H1 (cell line): Measurements from ENCODE around the gene CEACAM1. TPM values are rescaled to one million over a fixed set of nuclear protein-coding genes. Genes with fewer than 3 reads are reported as not detected.

Experiments used
- CTCF ChIA-PET: fragments of 300-600 bp; sonication (Branson Sonifier 250); formaldehyde crosslinking; loops from one replicate; lab custom pipeline; 2021; ENCODE audit not compliant: partially characterized antibody; lab: Charles Lee
- POLR2A ChIA-PET: fragments of 300-600 bp; sonication (Branson Sonifier 250); formaldehyde crosslinking; loops from one replicate; lab custom pipeline; 2021; ENCODE audit warnings: inconsistent platforms; ENCODE audit not compliant: partially characterized antibody; lab: Charles Lee
- DNase-seq, 2 experiments: peaks; one replicate each; pipeline versions ENCODE4 v3.0.0 to v3.0.0-alpha.2; 2010 to 2022; ENCODE audit warnings: low spot score in 2 of 2, low read depth in 1 of 2, mixed read lengths in 1 of 2
- FAIRE-seq: peaks from 2 replicates; lab custom pipeline; 2011; peaks lifted over from hg19 to GRCh38; lab: Jason Lieb, UNC
- H2AFZ ChIP-seq: 2 replicates; pipeline ENCODE4 v1.8.1; 2012; ENCODE audit warnings: low read length, inconsistent platforms
- H2AK5ac ChIP-seq: 2 replicates; pipeline ENCODE4 v1.6.1; 2013; ENCODE audit warnings: low read depth, low read length
- H2BK120ac ChIP-seq: replicated peaks from 2 replicates; pipeline ENCODE3; 2013; ENCODE audit warnings: low read depth, low read length, inconsistent platforms
- H2BK12ac ChIP-seq: 2 replicates; pipeline ENCODE4 v1.6.1; 2013; ENCODE audit warnings: low read depth, low read length
- H2BK15ac ChIP-seq: 2 replicates; pipeline ENCODE4 v1.6.1; 2013; ENCODE audit warnings: low read length
- H2BK20ac ChIP-seq: 2 replicates; pipeline ENCODE4 v1.6.1; 2013; ENCODE audit warnings: low read length
- H2BK5ac ChIP-seq: 2 replicates; pipeline ENCODE4 v1.6.1; 2013; ENCODE audit warnings: low read depth, low read length
- H3K14ac ChIP-seq: 2 replicates; pipeline ENCODE4 v1.6.1; 2013; ENCODE audit warnings: inconsistent platforms; ENCODE audit not compliant: insufficient read length
- H3K18ac ChIP-seq: 2 replicates; pipeline ENCODE4 v1.6.1; 2013; ENCODE audit warnings: low read length; ENCODE audit errors: extremely low read depth
- H3K23ac ChIP-seq: 2 replicates; pipeline ENCODE4 v1.6.1; 2013; ENCODE audit warnings: inconsistent platforms; ENCODE audit not compliant: insufficient read length
- H3K23me2 ChIP-seq: 2 replicates; pipeline ENCODE4 v1.6.1; 2013; ENCODE audit warnings: low read depth, low read length
- H3K27ac ChIP-seq: 2 replicates; pipeline ENCODE4 v1.6.1; 2011; ENCODE audit warnings: low read depth, low read length, inconsistent platforms
- H3K27me3 ChIP-seq, 4 experiments: replicated peaks in 1 of 4; 1 replicate in 1 of 4; 2 replicates in 3 of 4; pipeline versions ENCODE4 v1.6.1 to v1.8.1; 2011 to 2013; ENCODE audit warnings: low read length in 3 of 4, mild to moderate bottlenecking in 3 of 4, inconsistent platforms in 2 of 4, mixed read lengths in 2 of 4, moderate library complexity in 1 of 4; ENCODE audit not compliant: control insufficient read depth in 3 of 4, insufficient read depth in 3 of 4; ENCODE audit errors: extremely low read depth in 1 of 4
- H3K36me3 ChIP-seq, 4 experiments: 2 replicates each; pipeline versions ENCODE4 v1.6.1 to v1.8.1; 2011 to 2013; ENCODE audit warnings: mild to moderate bottlenecking in 4 of 4, low read length in 3 of 4, moderate library complexity in 2 of 4, control low read depth in 1 of 4, inconsistent platforms in 1 of 4; ENCODE audit not compliant: insufficient read depth in 4 of 4, control insufficient read depth in 2 of 4
- H3K4ac ChIP-seq: replicated peaks from 2 replicates; pipeline ENCODE3; 2013; ENCODE audit warnings: low read length, low read depth, mixed read lengths, inconsistent platforms; ENCODE audit not compliant: insufficient read length
- H3K4me1 ChIP-seq, 4 experiments: replicated peaks in 1 of 4; 1 replicate in 1 of 4; 2 replicates in 3 of 4; pipeline versions ENCODE4 v1.6.1 to v1.8.1; 2011 to 2013; ENCODE audit warnings: low read length in 3 of 4, inconsistent platforms in 2 of 4, mixed read lengths in 1 of 4; ENCODE audit not compliant: insufficient read depth in 4 of 4, control insufficient read depth in 3 of 4
- H3K4me2 ChIP-seq, 2 experiments: 2 replicates each; pipeline versions ENCODE4 v1.6.1 to v1.8.1; 2011 to 2013; ENCODE audit warnings: low read depth in 2 of 2, low read length in 2 of 2, control low read depth in 1 of 2, inconsistent platforms in 1 of 2, mild to moderate bottlenecking in 1 of 2; ENCODE audit not compliant: insufficient read depth in 1 of 2
- H3K4me3 ChIP-seq, 4 experiments: fragments of 200-600, 300-600 bp in 1 of 4; sonication (generic), shearing (Covaris generic), sonication (Bioruptor Twin) in 1 of 4; 2 replicates each; pipeline versions ENCODE4 v1.5.1 to v1.8.1; 2011 to 2016; ENCODE audit warnings: low read length in 4 of 4, low read depth in 3 of 4, control low read depth in 2 of 4, inconsistent platforms in 2 of 4, mild to moderate bottlenecking in 2 of 4, mixed read lengths in 1 of 4, moderate library complexity in 1 of 4; ENCODE audit not compliant: insufficient read depth in 2 of 4; ENCODE audit errors: extremely low read depth in 1 of 4
- H3K56ac ChIP-seq: replicated peaks from 2 replicates; pipeline ENCODE3; 2013; ENCODE audit warnings: low read depth, mild to moderate bottlenecking, mixed read lengths, low read length, inconsistent platforms; ENCODE audit not compliant: insufficient read length
- H3K79me1 ChIP-seq: 2 replicates; pipeline ENCODE4 v1.6.1; 2013; ENCODE audit warnings: low read depth, low read length, control low read depth
- H3K79me2 ChIP-seq, 2 experiments: 2 replicates each; pipeline versions ENCODE4 v1.6.1 to v1.8.1; 2012 to 2013; ENCODE audit warnings: low read length in 2 of 2, mild to moderate bottlenecking in 2 of 2, inconsistent platforms in 1 of 2; ENCODE audit not compliant: insufficient read depth in 2 of 2, control insufficient read depth in 1 of 2
- H3K9ac ChIP-seq, 4 experiments: replicated peaks in 1 of 4; 1 replicate in 1 of 4; 2 replicates in 3 of 4; pipeline versions ENCODE4 v1.6.1 to v1.8.1; 2011 to 2013; ENCODE audit warnings: low read depth in 3 of 4, low read length in 3 of 4, control low read depth in 2 of 4, mild to moderate bottlenecking in 2 of 4, moderate library complexity in 2 of 4, inconsistent platforms in 1 of 4; ENCODE audit errors: extremely low read depth in 1 of 4
- H3K9me3 ChIP-seq, 2 experiments: 2 replicates each; pipeline versions ENCODE4 v1.6.1 to v1.8.1; 2012 to 2013; ENCODE audit warnings: mild to moderate bottlenecking in 2 of 2, moderate library complexity in 2 of 2, control low read depth in 1 of 2, inconsistent platforms in 1 of 2, low read depth in 1 of 2, low read length in 1 of 2, mixed read lengths in 1 of 2; ENCODE audit not compliant: insufficient read depth in 2 of 2
- H4K20me1 ChIP-seq, 2 experiments: replicated peaks in 1 of 2; 2 replicates each; pipeline versions ENCODE3 to v1.8.1; 2011 to 2013; ENCODE audit warnings: inconsistent platforms in 2 of 2, low read length in 2 of 2, mild to moderate bottlenecking in 1 of 2; ENCODE audit not compliant: insufficient read depth in 2 of 2, control insufficient read depth in 1 of 2
- H4K5ac ChIP-seq: 2 replicates; pipeline ENCODE4 v1.6.1; 2013; ENCODE audit warnings: low read length, low read depth, mixed read lengths, inconsistent platforms; ENCODE audit not compliant: insufficient read length
- H4K8ac ChIP-seq: 2 replicates; pipeline ENCODE4 v1.8.0; 2013; ENCODE audit warnings: mild to moderate bottlenecking, moderate library complexity, low read length, inconsistent platforms; ENCODE audit not compliant: insufficient read depth; ENCODE audit errors: extremely low read depth
- H4K91ac ChIP-seq: replicated peaks from 2 replicates; pipeline ENCODE3; 2013; ENCODE audit warnings: low read length, mixed read lengths, inconsistent platforms; ENCODE audit not compliant: insufficient read length
- HDAC6 ChIP-seq: IDR thresholded peaks from one replicate; pipeline ENCODE4 v1.7.1; 2012; ENCODE audit warnings: low read depth, mild to moderate bottlenecking, inconsistent platforms, low read length, moderate library complexity
- SP4 ChIP-seq: IDR thresholded peaks from 2 replicates; pipeline ENCODE4 v1.6.1; 2012; ENCODE audit warnings: low read length, inconsistent platforms
- WGBS, 2 experiments: shearing (Covaris generic) in 1 of 2; methylation state at CpG; one replicate each; pipeline versions ENCODE4 v1.1.6 to v1.1.7; 2013 to 2015; ENCODE audit warnings: low lambda C conversion rate in 2 of 2, mixed read lengths in 2 of 2, inconsistent platforms in 1 of 2, low coverage in 1 of 2, missing lambda C conversion rate in 1 of 2; ENCODE audit not compliant: insufficient replicate concordance in 2 of 2, insufficient coverage in 1 of 2, insufficient read length in 1 of 2; ENCODE audit errors: extremely low coverage in 1 of 2, missing lambda C conversion rate in 1 of 2; 5-methylcytosine and 5-hydroxymethylcytosine counted together
- polyA plus RNA-seq, 7 experiments: library from polyadenylated mRNA; depleted of rRNA in 3 of 7; stranded (reverse) in 5 of 7; unstranded in 2 of 7; fragments of >200 nt in 5 of 7; fragments of 200-250 nt in 2 of 7; gene quantifications; 1 replicate in 5 of 7; 2 replicates in 1 of 7; 4 replicates in 1 of 7; pipeline versions ENCODE4 v1.2.1 to v1.2.3, GENCODE V29; 2011 to 2013; ENCODE audit warnings: missing spikeins in 2 of 7, mixed read lengths in 2 of 7
- total RNA-seq: library from RNA; stranded (reverse); fragmentation: NEBNext Ultra II Directional; extraction: Animal tissue kit (Norgen Biotek cat#: 25700); gene quantifications from 2 replicates; pipeline ENCODE4 v1.2.1, GENCODE V29; 2021

The CEACAM1 gene
- total and polyA plus RNA-seq, 2 of the 8 experiments (the other 6 are each of a cell fraction or from before 2014, with no cell fraction given): 1.8 to 3.6 TPM

DNA sequence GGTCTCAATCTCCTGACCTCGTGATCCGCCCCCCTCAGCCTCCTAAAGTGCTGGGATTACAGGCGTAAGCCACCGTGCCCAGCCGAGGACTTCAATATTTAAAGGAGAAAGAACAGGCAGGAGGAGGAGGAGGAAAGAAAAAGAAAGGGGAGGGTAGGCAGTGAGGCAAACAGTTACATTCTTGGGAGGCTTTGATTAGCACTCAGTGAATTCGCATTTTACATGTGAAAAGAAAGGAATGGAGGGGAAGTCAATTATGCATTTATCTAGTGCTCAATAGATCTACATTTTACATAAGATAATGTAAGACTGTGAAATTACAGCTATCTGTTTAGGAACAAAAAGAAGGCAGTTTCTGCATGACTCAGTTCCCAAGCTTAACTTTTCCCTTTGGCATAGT is 54.6 kb downstream of the CEACAM1 start:
- FAIRE-seq (peak; percentile 55), DNase-seq (no peak)
- WGBS, 2 experiments: 5% methylated on average over 6 of the region's 6 CpGs; no CpG with 5 or more reads in 1 of the 2 experiments
- Histone ChIP-seq H3K27ac (peak overlapping the region; percentile 70), H2BK120ac (peak overlapping the region; percentile 91), H4K91ac (no peak overlapping the region), H3K79me1 (no peaks in the 10 kb centered on the region), H3K27me3 (no peaks in the 10 kb centered on the region), H3K4me1 (peaks cover 14 to 40% (median 34%) of the 10 kb centered on the region in 4 experiments), H2BK12ac (no peak overlapping the region), H3K9me3 (no peaks in the 10 kb centered on the region), H4K5ac (peak overlapping the region; percentile 93), H2BK5ac (peak overlapping the region; percentile 99; the same call in 1 of the 2 replicates), H3K23me2 (no peaks in the 10 kb centered on the region), H2AK5ac (no peak overlapping the region), H3K23ac (no peak overlapping the region), H3K9ac (no peak overlapping the region), H3K4ac (no peak overlapping the region), H3K4me3 (peak overlapping the region in 1 of 4 experiments; percentile 29; a peak in 1 of 8 replicates), H3K18ac (no peak overlapping the region), H3K56ac (no peak overlapping the region), H4K8ac (no peak overlapping the region), H3K14ac (no peak overlapping the region), H3K4me2 (peak overlapping the region in 1 of 2 experiments; percentile 10; a peak in 2 of 4 replicates), H4K20me1 (no peaks in the 10 kb centered on the region), H3K79me2 (no peaks in the 10 kb centered on the region), H2BK20ac (no peak overlapping the region), H2BK15ac (no peak overlapping the region), H3K36me3 (no peaks in the 10 kb centered on the region), H2AFZ (no peak overlapping the region)
- POLR2A ChIA-PET: interaction anchor here (0.9 to 2.1 kb wide), 8 partner anchors 8 to 77 kb away, joined by 3 to 6 read pairs (median 4); no protein-coding TSS in a partner anchor
- CTCF ChIA-PET: interaction anchor here (1.4 to 5.1 kb wide), 6 partner anchors 11 to 55 kb away, joined by 3 to 30 read pairs (median 12); partner anchors contain the start of gene CEACAM1
- TF ChIP-seq SP4 (no peak), HDAC6 (no peak)
